Esophagus squamous epithelium (tissue), 4 donors: Measurements from ENCODE around the gene CENPM.

Experiments
- POLR2A ChIP-seq, 4 donors: fragments of 450-650 bp; IDR thresholded peaks; one replicate each; pipeline ENCODE4 v1.6.1; 2017; ENCODE audit warnings: antibody characterized with exemption in 4 of 4, mild to moderate bottlenecking in 4 of 4, moderate library complexity in 3 of 4
- TF ChIP-seq, protein P1 (sequence below), 6 experiments: fragments of 450-650 bp in 4 of 6; fragments of 200-600 bp in 2 of 6; sonication (generic) in 2 of 6; IDR thresholded peaks; one replicate each; pipeline ENCODE4 v1.5.1; 2016 to 2019; ENCODE audit warnings: antibody characterized with exemption in 6 of 6, mild to moderate bottlenecking in 4 of 6, moderate library complexity in 4 of 6

DNA sequence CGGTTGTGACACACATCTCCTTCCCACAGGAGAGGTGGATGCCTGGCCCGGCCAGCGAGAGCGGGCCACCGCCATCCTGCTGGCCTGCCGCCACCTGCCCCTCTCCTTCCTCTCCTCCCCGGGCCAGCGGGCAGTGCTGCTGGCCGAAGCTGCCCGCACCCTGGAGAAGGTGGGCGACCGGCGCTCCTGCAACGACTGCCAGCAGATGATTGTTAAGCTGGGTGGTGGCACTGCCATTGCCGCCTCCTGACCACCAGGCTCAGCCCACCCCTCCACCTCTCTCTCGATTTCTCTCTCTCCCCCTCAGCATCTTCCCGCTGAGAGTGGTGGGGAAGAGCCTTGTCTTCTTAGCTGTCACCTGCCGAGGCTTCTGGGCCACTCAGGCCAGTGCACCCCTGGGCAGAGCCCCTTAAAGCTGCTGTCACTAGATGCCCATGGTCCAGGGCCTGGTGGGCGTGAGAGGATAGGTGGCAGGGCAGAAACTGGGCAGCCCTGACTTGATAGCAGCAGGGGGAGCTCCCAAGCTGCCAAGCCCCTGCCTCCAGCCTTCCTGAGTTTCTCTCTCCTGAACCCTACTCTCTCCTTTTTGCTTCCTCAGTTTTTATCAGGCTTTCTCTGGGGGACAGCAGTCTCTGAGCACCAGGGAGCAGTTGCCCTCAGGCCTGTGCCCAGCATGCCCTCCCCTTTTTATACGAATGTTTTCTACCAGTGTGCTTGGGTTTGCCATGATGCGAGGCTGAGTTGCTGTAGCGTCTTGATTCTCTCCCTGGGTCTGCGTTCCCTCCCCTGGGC is 41.3 kb downstream of the CENPM start:
- TF ChIP-seq, protein P1, sequence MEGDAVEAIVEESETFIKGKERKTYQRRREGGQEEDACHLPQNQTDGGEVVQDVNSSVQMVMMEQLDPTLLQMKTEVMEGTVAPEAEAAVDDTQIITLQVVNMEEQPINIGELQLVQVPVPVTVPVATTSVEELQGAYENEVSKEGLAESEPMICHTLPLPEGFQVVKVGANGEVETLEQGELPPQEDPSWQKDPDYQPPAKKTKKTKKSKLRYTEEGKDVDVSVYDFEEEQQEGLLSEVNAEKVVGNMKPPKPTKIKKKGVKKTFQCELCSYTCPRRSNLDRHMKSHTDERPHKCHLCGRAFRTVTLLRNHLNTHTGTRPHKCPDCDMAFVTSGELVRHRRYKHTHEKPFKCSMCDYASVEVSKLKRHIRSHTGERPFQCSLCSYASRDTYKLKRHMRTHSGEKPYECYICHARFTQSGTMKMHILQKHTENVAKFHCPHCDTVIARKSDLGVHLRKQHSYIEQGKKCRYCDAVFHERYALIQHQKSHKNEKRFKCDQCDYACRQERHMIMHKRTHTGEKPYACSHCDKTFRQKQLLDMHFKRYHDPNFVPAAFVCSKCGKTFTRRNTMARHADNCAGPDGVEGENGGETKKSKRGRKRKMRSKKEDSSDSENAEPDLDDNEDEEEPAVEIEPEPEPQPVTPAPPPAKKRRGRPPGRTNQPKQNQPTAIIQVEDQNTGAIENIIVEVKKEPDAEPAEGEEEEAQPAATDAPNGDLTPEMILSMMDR (IDR thresholded peaks at IDR 0.05): no peak
- TF ChIP-seq POLR2A (IDR thresholded peaks at IDR 0.05): no peak
